Measurements from ENCODE around the gene SEMA5B.

Gene SEMA5B

DNA sequence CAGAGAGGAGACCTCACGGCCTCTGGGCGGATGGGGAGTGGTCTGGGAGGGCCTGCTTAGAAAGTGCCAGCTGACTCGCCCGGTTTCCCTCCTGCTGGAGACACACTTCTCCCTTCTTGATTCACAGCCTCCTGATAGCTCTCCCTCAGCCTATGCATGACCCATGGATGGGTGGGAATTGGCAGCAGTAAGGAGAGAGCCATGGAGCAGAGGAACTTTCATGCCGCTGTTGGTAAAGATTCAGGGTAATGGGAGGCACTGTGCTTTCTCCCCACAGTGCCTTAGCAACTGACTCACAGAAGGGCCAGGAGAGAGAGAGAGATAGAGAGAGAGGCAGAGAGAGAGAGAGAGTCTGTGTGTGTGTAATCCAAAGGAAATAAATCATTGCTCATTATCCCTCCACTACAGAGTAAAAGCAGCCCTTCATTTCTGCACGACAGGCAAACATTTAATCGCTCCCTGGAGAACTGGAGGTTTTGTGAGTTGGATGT is 82.8 kb downstream of the SEMA5B start:
- no peak for DNase-seq (ENCODE audit: low spot score)

DNA sequence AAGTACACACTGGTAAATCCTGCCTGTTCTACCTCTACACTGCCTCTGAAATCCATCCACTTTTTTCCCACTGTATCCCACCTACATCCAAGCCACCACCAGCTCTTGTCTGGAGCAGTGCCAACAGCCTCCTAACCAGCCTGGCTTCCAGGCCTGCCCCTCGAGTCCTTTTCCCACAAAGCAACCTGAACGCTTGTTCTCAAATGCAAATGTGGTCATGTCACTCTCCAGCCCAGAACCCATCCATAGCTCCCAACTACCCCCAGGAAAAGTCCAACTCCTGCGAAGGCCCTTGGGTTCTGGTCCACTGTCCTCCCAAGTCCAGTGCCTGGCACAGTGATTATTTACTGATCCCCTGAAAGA is 83.8 kb downstream of the SEMA5B start:
- no peak for DNase-seq (ENCODE audit: low spot score)

DNA sequence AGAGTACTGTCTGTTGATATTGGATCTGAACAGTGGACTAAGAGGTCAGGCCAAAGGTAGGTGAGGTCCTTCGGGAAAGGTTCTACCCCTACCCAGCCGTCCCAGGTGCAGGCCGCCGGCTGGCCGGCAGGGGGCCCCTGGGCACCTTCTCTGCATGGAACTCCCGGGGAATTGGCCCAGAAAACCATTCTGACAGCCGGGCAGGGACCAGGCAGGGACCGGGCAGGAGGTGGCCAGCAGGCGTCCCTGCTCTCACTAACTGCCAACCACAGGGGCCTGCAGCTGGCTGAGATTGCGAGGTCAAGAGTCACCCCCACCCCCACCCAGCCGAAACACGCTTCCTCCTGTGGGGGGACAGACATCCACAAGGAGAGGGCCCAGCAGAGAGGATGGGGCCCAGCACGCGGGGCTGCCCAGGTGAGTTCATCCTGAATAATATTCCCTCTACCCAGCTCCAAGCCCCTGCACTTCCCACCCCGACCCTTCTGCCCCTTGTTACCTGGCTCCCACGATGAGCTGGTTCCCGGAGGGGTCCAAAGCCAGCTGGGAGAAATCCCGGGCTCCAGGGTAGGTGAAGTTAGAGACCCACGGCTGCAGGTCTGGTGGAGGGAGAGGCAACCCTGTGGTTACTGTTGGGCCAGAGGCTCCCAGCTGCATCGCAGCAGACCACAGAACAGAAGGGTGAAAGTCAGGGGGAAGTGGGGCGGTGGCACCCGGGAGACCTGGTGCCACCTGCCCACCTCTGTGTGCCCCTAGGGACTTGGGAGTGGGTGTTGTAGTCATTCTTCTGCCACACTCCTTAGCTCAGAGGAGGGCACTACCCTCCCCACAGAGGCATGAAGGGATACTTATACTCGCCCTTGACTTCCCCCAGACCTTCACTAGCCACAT is 84.4 kb downstream of the SEMA5B start:
- peak; percentile 90 for DNase-seq (ENCODE audit: low spot score)

DNA sequence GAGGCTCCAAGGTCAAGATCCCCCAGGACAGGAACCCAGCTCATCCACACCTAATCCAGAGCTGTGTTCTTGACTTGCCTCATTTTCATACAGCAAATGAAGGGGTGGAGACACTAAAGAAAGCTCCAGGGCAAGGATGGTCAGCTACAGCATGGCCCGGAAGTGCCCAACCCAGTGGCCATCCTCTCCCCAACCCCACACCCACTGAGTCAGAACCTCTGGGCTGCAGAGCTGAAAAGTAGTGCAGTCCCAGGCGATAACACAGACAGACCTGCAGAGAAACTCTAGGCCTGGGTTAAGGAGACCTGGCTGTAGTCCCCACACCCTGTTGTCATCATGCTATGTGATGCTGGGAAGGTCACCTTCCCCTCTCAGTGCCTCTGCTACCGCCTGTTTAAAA is 85.3 kb downstream of the SEMA5B start:
- no peak for DNase-seq (ENCODE audit: low spot score)

DNA sequence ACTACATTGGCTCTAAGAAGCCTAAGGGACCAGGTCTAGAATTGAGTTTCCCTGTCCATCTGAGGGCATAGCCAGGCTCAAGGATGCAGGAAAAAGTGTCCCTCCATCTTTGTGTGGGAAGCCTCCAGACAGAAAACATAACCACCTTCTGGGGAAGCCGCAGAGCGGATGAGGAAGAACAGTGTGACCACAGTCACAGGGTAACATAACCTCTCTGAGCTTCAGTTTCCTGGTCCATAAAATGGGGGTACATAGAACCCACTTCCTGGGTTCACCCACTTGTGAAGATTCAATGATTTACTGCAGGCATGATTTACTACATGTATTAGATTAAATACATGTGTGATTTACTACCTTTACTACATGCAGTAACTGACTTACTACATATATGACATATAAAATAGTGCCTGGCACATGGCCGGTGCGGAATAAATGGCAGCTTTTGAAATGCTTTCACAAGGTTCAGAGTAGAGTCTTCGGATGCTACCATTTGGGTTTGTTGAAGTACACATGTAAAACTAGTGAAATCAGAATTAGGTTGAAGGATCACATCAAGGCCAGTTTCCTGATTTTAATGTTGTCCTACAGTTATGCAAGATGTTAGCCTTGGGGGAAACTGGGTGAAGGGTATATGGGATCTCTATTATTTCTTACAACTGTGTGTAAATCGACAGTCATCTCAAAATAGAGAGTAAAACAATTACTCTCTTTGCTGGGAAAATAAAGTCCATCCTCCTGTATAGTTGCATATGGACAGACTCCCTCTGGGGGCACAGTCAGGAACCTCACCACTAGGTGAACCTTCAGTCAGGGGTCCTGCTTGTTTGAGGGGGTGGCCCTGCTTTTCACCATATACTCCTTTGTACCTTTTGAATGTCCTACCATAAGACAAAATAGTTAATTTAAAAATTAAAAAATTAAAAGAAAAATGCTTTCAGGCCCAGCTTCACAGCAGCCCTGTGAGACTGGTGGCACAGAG is 86.0 kb downstream of the SEMA5B start:
- no peak for DNase-seq (ENCODE audit: low spot score)

DNA sequence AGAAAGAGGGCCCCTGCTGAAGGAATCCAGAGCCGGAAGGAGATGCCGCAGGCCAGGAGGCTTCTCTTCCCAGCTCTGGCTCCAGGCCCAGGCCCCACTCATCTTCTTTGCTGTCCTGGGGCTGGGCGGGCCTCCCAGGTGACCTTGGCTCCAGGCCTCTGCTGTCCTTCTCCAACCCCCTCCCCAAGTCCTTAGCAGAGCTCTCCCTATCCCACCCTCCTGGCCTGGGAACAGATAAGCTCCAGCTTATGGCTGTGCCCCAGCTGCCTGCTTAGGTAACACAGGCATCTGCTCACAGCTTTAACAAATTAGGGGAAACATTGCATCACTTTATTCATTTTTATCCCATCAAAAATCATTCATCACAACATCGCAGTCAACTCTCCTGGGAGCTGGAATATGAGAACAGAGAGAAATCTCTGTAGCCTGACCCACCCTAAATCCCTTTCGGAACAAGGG is 86.9 kb downstream of the SEMA5B start:
- peak; percentile 79 for DNase-seq (ENCODE audit: low spot score)

DNA sequence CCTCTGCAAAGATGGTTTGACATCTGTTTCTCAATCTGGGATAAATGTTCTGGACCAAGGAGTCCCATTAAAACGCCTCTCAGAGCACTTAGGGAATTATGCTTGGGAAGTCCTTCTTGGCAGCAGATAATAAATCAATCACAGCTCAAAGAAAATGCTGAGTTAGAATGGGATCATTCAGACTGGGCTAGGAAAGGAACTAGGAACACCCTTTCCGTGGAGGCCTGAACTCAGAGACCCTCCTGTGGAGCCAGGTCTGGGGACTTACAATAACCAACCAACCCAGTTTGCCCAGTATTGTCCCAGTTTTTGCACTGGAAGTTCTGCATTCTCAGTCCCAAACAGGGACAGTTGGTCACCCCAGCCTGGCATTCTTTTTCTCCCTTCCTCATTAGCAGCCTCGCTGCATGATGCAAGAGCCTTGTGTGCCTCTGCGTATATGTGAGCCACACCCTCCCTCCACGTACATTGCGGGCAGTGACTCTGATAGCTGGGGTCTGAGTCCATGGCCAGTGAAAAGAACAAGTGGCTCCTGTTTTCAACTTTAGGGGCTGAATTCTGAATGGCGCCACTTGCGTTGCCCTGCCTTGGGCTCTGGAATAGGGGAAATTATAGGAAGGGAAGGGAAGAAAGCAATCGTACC is 88.7 kb downstream of the SEMA5B start:
- no peak for DNase-seq (ENCODE audit: low spot score)

DNA sequence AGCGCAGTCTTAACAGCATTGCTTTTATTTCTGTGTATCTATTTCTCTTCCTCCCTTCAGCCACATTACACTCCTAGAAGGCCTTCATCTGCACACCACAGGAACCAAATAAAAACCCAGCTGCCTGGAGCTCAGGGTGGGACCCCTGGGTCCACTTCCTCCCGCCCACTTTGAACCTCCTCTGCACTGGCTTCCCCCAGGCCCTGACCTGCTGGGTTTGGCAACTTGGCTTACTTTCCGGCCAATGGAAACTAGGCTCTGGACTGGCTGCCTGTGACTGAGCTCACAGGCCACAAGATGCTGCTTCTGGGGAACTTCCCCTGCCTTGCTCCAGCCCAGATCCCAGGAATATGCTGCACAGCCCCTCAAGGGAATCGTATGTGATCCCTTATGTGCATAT is 89.8 kb downstream of the SEMA5B start:
- no peak for DNase-seq (ENCODE audit: low spot score)

DNA sequence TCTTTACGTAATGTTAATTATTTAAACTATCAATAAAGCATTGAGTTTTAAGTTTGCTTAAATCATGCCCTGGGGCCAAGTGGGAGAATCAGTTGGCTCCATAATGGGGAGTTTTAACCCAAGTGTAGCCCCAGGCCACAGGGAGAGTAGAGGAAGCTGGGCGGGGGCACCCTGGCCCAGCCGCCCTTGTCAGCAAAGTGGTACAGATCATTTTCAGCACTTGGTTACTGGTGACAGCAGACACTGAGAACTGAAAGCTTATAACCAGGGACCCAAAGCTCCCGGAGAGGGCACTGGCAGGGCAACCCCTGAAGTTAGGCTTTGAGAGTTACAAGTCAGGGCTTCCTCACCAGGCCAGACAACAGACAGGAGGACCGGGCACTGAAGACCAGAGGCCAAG is 90.6 kb downstream of the SEMA5B start:
- no peak for DNase-seq (ENCODE audit: low spot score)

DNA sequence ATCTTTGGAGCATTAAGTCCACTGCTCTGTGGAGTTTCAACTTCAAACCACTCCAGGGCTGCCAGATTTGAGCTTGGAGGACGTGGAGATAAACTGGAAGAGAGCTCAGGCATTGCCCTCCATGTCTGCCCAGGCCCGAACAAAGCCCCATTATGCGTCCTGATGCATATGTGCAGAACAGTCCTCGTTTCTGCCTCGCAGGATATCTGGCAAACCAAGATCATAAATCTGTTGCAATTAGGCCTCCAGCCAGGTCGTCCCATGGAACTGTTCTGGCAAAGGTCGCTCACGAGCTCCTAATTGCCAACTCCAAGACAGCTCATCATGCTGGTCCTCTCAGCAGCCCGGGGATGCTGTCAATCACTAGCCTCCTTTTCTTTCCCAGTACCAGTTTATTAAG is 91.2 kb downstream of the SEMA5B start:
- no peak for DNase-seq (ENCODE audit: low spot score)

DNA sequence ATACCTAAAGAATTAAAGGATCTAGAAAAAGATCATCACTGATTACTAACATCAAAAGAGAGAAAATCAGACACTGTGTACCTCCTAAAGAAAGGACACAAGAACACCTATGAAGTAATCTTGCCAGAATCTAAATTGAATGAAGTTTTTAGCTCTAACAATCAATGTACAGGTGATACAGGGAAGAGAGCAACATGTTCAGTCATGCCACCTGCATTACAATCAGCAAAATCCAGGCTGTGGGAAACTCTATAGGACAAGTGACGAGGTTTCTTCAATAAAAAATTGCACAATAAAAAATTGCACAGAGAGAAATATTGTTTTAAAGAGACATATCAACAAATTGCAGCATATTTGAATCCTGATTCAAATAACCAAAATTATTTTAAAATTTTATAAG is 93.3 kb downstream of the SEMA5B start:
- no peak for DNase-seq (ENCODE audit: low spot score)

DNA sequence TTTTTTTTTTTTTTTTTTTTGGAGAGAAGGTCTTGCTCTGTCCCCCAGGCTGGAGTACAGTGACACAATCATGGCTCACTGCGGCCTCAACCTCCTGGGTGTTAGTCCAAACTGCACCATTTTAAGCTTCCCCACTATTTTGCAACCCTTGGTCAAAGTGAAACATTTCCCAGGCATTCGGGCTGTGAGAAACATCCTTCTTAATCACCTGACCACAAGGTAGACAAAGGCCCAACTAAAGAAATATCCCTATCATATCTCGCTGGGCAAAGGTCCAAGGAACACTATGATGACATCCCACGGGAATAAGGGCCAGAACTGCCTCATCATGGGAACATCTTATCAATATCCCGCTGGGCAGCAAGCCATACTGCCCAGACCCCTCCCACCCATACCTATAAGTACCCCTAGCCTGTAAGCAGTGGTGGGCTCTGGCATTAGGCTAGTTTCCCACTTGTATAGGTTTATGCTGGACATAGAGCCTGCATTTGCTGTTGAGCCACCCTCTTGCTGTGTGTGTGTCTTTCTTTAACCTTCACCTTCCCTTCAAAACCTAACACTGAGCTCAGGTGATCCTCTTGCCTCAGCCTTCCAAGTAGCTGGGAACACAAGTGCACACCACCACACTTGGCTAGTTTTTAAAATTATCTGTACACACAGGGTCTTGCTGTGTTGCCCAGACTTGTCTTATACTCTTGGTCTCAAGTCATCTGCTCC is 95.2 kb downstream of the SEMA5B start:
- DNase-seq (ENCODE audit: low spot score): no peak

DNA sequence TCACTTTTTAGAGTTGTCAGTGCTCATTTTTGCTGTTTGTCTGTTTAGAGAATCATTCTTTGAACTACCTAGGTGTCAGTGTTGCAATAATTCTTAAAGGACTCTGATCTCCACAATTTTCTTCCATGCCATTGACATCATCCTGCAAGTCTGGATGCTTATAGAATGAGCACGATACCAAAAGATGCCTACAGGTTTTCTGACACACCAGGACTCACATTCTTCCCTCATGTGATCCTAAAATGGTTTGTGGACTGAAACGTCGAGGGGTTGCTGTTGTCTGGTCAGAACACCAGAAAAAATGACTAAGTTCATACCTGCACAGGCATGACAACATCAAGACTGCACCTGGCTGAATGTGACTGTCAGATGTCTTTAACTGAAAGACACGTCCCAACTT is 95.9 kb downstream of the SEMA5B start:
- no peak for DNase-seq (ENCODE audit: low spot score)

DNA sequence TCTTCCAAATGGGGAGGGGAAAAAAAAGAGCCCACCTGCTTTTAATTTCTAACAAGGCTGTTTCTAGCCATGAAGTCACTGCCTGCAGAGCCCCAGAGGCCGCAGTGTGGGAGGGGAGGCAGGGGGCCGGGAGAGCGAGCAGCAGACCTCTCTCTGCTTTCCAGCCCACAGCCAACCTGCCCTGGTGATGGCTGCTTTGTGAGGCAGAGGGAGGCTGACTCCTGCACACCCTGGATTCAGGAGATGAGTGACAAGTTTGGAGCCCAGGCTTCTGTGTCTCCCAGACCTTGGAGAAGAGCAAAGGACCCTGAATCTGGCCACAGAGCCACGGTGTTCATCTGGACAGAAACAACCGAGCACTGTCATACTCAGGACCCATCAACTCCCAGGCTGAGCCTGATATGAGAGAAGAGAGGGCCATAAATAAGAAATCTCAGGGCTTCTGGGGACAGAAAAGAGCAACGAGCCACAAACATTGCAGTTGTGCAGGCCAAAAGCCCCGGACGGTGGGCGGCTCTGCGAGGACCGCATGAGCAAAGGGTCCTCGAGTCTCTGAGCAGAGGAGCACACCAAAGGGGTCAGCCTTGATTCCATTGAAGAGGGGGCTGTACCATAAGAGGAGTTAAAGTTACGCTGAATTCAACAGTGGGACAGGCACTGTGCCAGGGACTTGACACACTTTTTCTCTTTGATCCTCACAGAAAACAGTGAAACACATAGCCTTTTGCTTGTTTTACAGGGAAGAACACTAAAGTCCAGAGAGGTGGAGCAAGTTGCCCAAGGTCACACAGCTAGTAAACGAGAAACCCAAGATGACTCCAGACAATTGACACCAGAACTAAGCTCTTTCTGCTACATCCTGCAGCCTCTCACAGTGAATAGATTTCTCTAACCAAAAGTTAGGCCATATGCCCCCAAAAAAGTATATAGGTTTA is 97.2 kb downstream of the SEMA5B start:
- DNase-seq (ENCODE audit: low spot score): no peak

DNA sequence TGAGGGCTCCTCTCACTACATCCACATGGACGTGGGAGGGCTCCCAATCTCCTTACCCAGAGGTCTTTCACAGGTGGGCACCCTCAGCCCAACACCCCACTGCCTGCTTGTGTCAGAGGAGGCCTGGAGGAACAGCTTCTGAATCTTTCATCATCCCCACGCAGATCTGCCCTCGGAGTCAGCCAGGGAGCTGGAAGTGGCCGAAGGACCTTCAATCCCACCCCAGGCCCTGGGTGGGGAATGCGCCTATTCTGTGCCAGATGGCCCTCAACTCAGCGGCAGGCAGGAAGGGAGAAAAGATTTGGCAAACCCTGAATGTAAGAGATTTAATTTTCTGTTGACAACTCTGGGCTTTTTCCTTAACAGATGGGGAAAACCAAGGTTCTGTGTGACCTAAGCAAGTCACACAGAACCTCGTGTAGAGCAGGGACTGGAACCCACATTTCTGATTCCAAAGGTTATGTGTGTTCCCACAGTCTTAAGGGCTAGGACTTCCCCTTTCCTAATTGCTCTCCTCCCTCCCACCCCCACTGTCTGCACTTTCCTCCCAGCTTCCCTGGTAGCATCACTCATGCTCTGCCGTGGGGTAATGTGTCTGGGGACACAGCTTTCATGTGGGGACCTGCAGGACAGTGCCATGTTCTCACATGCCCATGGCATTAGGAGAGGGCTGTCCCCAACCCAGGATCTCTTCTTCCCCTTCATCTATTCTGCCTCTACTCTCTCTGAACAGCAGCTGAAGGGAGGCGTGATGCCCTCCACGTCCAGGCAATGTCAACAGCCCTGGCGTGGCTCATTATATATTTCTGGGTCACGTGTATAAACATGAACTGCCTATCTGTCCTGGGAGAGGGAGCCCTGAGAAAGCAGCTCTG is 98.1 kb downstream of the SEMA5B start:
- DNase-seq (ENCODE audit: low spot score): no peak

DNA sequence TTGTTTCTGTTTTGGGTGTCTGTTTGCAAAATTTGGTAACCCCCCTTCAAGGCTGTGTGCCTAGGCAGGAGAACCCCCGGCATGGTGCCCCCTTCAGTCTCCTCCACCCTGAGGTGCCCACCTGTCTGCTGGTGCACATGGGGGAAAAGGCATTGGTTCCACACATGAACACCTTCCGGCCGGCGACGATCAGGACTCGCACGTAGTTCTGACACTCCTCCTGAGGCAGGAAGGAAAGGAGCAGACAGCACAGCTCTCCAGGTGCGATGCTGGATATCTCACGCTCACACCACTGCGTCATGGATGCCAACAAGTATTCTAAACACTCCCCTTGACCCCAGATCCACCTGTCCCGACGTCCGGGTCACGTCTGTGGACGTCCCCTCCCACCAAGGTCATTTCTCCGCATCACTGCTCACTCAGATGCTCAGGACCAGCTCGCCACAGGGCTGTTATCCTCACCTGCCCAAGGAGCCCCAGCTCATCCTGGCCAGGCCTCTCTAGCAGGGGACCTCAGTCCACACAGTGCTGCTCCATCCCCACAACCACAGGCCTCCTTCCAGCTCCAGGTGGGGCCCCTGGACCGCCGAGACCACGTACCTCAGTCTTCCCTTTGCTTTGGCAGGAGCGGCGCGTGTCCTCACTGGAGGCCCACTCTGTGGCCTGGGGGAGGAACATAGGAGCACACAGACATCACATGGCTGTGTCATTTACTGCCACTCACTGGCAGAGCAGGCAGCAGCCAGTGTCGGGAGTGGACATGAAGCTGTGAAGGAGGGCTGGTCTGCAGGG is 99.0 kb downstream of the SEMA5B start:
- DNase-seq (ENCODE audit: low spot score): no peak

DNA sequence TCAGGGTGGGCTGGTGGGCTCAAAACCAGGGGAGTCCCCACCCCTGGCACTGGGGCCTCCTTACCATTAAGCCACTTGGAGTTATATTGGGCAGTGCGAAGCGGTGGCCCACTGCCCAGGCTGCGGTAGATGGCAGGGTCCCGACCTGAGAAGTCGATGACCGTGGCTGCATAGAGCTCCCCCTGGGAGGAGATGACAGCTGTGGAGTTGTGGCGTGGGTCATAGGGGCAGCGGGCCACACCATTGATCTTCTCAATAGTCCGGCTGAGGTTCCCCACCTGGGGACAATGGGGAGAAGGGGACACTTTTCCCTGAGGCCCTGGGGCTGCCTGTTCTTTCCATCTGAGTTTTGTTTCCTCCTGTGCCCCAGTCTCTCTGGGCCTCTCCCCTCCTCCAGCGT is 99.8 kb downstream of the SEMA5B start:
- DNase-seq (ENCODE audit: low spot score): no peak

DNA sequence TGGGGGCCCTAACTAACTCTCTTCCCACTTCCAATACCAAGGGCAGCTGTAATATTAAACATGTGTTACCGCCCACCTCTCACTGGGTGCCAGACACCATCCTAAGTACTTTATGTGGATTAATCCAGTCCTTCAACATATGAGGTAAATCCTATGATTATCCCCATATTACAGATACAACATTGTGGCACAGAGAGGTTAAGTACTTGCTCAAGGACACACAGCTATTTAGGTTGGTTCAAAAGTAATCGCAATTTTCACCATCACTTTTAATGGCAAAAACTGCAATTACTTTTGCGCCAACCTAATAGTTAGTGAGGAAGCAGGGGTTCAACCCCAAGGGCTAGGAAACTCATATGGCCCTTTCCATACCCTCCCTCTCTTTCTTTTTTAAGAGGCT is 100.8 kb downstream of the SEMA5B start:
- no peak for DNase-seq (ENCODE audit: low spot score)

DNA sequence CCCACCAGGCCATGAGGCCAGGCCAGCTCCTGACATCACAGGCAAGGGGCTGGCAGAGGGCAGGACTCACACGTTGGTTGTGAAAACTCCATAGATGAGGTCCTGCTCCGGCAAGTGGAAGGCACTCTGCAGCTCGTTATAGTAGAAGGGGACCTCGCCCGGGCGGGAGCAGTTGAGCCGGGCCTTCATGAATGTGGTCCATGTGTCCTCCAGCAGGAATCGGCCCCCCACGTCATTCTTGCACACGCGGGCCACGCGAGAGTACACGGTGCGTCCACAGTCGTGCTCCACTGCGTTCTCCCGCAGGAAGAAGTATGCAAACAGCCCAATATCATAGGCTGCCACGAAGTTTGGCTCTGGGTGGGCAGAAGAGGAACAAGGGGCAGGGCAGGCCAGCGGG is 101.2 kb downstream of the SEMA5B start:
- no peak for DNase-seq (ENCODE audit: low spot score)
